Transverse colon (tissue), 4 donors: ENCODE measurements around the gene MAST4.

ENCODE experiments used
- EP300 ChIP-seq: sonication (generic); formaldehyde crosslinking; IDR thresholded peaks from one replicate; pipeline ENCODE4 v1.6.1; 2017; ENCODE audit warnings: antibody characterized with exemption, low read depth
- POLR2A ChIP-seq: fragments of 450-650 bp; IDR thresholded peaks from one replicate; pipeline ENCODE4 v1.6.1; 2016; ENCODE audit warnings: antibody characterized with exemption, mild to moderate bottlenecking, moderate library complexity
- POLR2AphosphoS5 ChIP-seq, 3 donors: sonication (generic); formaldehyde crosslinking; IDR thresholded peaks; one replicate each; pipeline ENCODE4 v1.6.1; 2016; ENCODE audit warnings: antibody characterized with exemption in 3 of 3
- TF ChIP-seq, protein P1 (sequence below), 5 experiments: fragments of 200-600 bp in 3 of 5; fragments of 450-650 bp in 2 of 5; sonication (generic) in 3 of 5; IDR thresholded peaks; 1 replicate in 2 of 5; 2 replicates in 3 of 5; pipeline ENCODE4 v1.5.1; 2016 to 2017; ENCODE audit warnings: antibody characterized with exemption in 5 of 5, inconsistent platforms in 3 of 5, mild to moderate bottlenecking in 2 of 5, moderate library complexity in 1 of 5

GRCh38 chr5:67031692-67032091 lies 435.5 kb downstream of the MAST4 start:
- TF ChIP-seq, protein P1, sequence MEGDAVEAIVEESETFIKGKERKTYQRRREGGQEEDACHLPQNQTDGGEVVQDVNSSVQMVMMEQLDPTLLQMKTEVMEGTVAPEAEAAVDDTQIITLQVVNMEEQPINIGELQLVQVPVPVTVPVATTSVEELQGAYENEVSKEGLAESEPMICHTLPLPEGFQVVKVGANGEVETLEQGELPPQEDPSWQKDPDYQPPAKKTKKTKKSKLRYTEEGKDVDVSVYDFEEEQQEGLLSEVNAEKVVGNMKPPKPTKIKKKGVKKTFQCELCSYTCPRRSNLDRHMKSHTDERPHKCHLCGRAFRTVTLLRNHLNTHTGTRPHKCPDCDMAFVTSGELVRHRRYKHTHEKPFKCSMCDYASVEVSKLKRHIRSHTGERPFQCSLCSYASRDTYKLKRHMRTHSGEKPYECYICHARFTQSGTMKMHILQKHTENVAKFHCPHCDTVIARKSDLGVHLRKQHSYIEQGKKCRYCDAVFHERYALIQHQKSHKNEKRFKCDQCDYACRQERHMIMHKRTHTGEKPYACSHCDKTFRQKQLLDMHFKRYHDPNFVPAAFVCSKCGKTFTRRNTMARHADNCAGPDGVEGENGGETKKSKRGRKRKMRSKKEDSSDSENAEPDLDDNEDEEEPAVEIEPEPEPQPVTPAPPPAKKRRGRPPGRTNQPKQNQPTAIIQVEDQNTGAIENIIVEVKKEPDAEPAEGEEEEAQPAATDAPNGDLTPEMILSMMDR (IDR thresholded peaks at IDR 0.05), result no peak
- TF ChIP-seq POLR2AphosphoS5 (IDR thresholded peaks at IDR 0.05), result peak in 1 of 3 donors; percentile 11
- TF ChIP-seq POLR2A, result no peak
- no peak for TF ChIP-seq EP300
